Activated CD4-positive, alpha-beta T cell treated with anti-CD3 and anti-CD28 coated beads, Interleukin-2, amount 50 U/mL, for 48 hours (primary cell): ENCODE results near the gene TAS2R41.
"Not testable (repeated sequence)": the region's sequence is repeated elsewhere in the genome, so short reads cannot be mapped to it uniquely, and the experiment has no call there.

Experiments
- DNase-seq, 2 experiments: peaks; one replicate each; pipeline ENCODE4 v3.0.0-alpha.2; 2020

The TAS2R41 gene

GRCh38 chr7:143519411-143520131 lies 41.9 kb downstream of the TAS2R41 start:
- DNase-seq, result no peak

- DNase-seq, result not testable (repeated sequence)
These were observed 44.7 kb downstream of the TAS2R41 start for GRCh38 chr7:143522309-143522916.
